ENCODE data around the gene GUCA1C. TPM values are rescaled to one million over a fixed set of nuclear protein-coding genes. Genes with fewer than 3 reads are reported as not detected.
A peak's percentile ranks its signal among the peaks of the same experiment; 100 is the strongest.

GUCA1C gene
- total and polyA plus RNA-seq, 8 donors, result 0.45 to 4.7 (median 2.6) TPM; not detected in 5

- WGBS, 5 donors, result 28 to 58% (median 53%) methylated on average over 1 of the region's 1 CpG
- no peak for TF ChIP-seq POLR2A (IDR thresholded peaks at IDR 0.05)
- no peak for TF ChIP-seq EP300 (IDR thresholded peaks at IDR 0.05)
- TF ChIP-seq CTCF (IDR thresholded peaks at IDR 0.05), result no peak
- no peak for TF ChIP-seq POLR2AphosphoS5 (IDR thresholded peaks at IDR 0.05)
- Histone ChIP-seq H3K4me1 (no peaks in the 10 kb centered on the region), H3K4me3 (no peak overlapping the region), H3K27ac (no peak overlapping the region), H3K36me3 (no peaks in the 10 kb centered on the region), H3K9me3 (no peaks in the 10 kb centered on the region), H3K27me3 (no peaks in the 10 kb centered on the region)
- no peak for DNase-seq
- intact Hi-C loops (cut with DNase I; ENCODE audit: low total_unique reads), result no loop called here
Measured at GRCh38 chr3:108877901-108878300, 75.8 kb downstream of the GUCA1C start.

- TF ChIP-seq POLR2A (IDR thresholded peaks at IDR 0.05), result no peak
- TF ChIP-seq EP300 (IDR thresholded peaks at IDR 0.05), result no peak
- no peak for TF ChIP-seq POLR2AphosphoS5 (IDR thresholded peaks at IDR 0.05)
- no peak for TF ChIP-seq CTCF (IDR thresholded peaks at IDR 0.05)
Measured at GRCh38 chr3:108863799-108864135, 89.9 kb downstream of the GUCA1C start.

GRCh38 chr3:108862865-108863798 lies 90.5 kb downstream of the GUCA1C start:
- TF ChIP-seq EP300 (IDR thresholded peaks at IDR 0.05) (no peak), CTCF (IDR thresholded peaks at IDR 0.05) (no peak), POLR2AphosphoS5 (IDR thresholded peaks at IDR 0.05) (no peak), POLR2A (IDR thresholded peaks at IDR 0.05) (no peak)
- Histone ChIP-seq H3K4me1 (no peaks in the 10 kb centered on the region), H3K9me3 (no peaks in the 10 kb centered on the region), H3K27me3 (no peaks in the 10 kb centered on the region), H3K27ac (peak overlapping the region in 1 of 5 donors; percentile 14), H3K36me3 (no peaks in the 10 kb centered on the region), H3K4me3 (no peak overlapping the region)
- DNase-seq, result peak in 1 of 2 donors; percentile 10
- WGBS, 5 donors, result 44 to 49% (median 48%) methylated on average over 7 of the region's 7 CpGs
- intact Hi-C loops (cut with DNase I; ENCODE audit: low total_unique reads), result no loop called here

More at GRCh38 chr3:108863799-108864135, 89.9 kb downstream of the GUCA1C start:
- WGBS, 5 donors, result 84 to 90% (median 86%) methylated on average over 6 of the region's 6 CpGs
- no peak overlapping the region for H3K4me3 ChIP-seq
- H3K36me3 ChIP-seq, result no peaks in the 10 kb centered on the region
- no peaks in the 10 kb centered on the region for H3K9me3 ChIP-seq
- no peaks in the 10 kb centered on the region for H3K27me3 ChIP-seq
- DNase-seq, result peak in 1 of 2 donors; percentile 9
- no peaks in the 10 kb centered on the region for H3K4me1 ChIP-seq
- intact Hi-C loops (cut with DNase I; ENCODE audit: low total_unique reads), result no loop called here
- H3K27ac ChIP-seq, result no peak overlapping the region

GRCh38 chr3:108861401-108861800 lies 92.3 kb downstream of the GUCA1C start:
- TF ChIP-seq EP300 (IDR thresholded peaks at IDR 0.05), result no peak
- no peak for TF ChIP-seq CTCF (IDR thresholded peaks at IDR 0.05)
- TF ChIP-seq POLR2AphosphoS5 (IDR thresholded peaks at IDR 0.05), result no peak
- no peak for TF ChIP-seq POLR2A (IDR thresholded peaks at IDR 0.05)
- WGBS, 5 donors, result 20 to 54% (median 38%) methylated on average over 1 of the region's 1 CpG
- Histone ChIP-seq H3K36me3 (no peaks in the 10 kb centered on the region), H3K4me1 (no peaks in the 10 kb centered on the region), H3K4me3 (no peak overlapping the region), H3K9me3 (no peaks in the 10 kb centered on the region), H3K27me3 (no peaks in the 10 kb centered on the region), H3K27ac (no peak overlapping the region)
- DNase-seq, result no peak
- intact Hi-C loops (cut with DNase I; ENCODE audit: low total_unique reads), result no loop called here

Other genes with a start within 250 kb of the GUCA1C start
- 100 to 1,000 TPM in 1 of 5 donors, not detected in 4; 103 TPM for gene RETNLB, start 196.5 kb downstream of the GUCA1C start, total RNA-seq
- not detected for gene RETNLB, start 196.5 kb downstream of the GUCA1C start, polyA plus RNA-seq
- gene TRAT1, start 131.1 kb downstream of the GUCA1C start, total RNA-seq, result 1 to 10 TPM in 1 of 5 donors, not detected in 4; 4.8 TPM
- under 1 TPM in 2 of 3 donors, not detected in 1; 0.28 to 0.46 TPM for gene TRAT1, start 131.1 kb downstream of the GUCA1C start, polyA plus RNA-seq
- gene MORC1, start 164.3 kb upstream of the GUCA1C start, total RNA-seq, result not detected
- not detected for gene MORC1, start 164.3 kb upstream of the GUCA1C start, polyA plus RNA-seq
- under 1 TPM in 1 of 5 donors, not detected in 4; 0.55 TPM for gene C3orf85, start 182.8 kb upstream of the GUCA1C start, total RNA-seq
- not detected for gene C3orf85, start 182.8 kb upstream of the GUCA1C start, polyA plus RNA-seq